ENCODE results near the gene LAMA2.

DNA sequence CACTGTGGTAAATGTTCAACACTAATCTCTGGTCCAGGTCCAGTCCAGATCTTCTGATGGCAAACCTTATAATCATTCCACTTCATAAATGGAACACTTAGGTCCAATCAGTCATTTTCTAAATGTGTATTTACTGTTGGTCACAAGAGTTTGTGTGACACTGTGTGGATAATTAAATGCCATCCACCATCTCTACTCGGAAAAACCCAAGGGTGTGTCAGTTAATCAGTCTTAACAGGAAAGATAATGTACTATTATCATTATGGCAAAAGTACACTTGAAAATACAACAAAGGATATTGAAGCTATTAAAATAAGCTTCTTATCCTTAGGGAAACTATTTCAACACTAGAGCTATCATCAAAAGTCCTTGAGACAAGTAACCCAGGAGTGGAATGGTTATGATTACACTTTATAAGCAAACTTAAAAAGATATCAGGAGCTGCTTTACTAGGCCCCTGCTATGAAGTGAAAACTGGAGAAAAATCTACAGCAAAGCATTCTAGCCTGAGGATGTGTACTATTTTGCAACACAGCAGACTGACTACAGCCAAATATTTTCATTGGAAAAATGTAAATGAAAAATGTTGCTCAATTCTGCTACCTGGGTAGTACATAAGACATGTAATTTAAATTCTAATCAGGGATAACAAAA is 227.9 kb downstream of the LAMA2 start:
- TF ChIP-seq, protein P1, sequence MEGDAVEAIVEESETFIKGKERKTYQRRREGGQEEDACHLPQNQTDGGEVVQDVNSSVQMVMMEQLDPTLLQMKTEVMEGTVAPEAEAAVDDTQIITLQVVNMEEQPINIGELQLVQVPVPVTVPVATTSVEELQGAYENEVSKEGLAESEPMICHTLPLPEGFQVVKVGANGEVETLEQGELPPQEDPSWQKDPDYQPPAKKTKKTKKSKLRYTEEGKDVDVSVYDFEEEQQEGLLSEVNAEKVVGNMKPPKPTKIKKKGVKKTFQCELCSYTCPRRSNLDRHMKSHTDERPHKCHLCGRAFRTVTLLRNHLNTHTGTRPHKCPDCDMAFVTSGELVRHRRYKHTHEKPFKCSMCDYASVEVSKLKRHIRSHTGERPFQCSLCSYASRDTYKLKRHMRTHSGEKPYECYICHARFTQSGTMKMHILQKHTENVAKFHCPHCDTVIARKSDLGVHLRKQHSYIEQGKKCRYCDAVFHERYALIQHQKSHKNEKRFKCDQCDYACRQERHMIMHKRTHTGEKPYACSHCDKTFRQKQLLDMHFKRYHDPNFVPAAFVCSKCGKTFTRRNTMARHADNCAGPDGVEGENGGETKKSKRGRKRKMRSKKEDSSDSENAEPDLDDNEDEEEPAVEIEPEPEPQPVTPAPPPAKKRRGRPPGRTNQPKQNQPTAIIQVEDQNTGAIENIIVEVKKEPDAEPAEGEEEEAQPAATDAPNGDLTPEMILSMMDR (conservative IDR thresholded peaks at IDR 0.05; ENCODE audit: low read depth in 2 of 2): no peak
- TF ChIP-seq POLR2AphosphoS5 (IDR thresholded peaks at IDR 0.05; ENCODE audit: low read depth) (no peak), EZH2 (IDR thresholded peaks at IDR 0.05; ENCODE audit: low read depth, unreplicated experiment) (no peak), JUNB (IDR thresholded peaks at IDR 0.05; ENCODE audit: unreplicated experiment) (no peak), REST (IDR thresholded peaks at IDR 0.05; ENCODE audit: unreplicated experiment) (no peak), EZH2phosphoT487 (IDR thresholded peaks at IDR 0.05; ENCODE audit: unreplicated experiment) (no peak), CREB1 (CRISPR knock-in tag; IDR thresholded peaks at IDR 0.05; ENCODE audit: low read depth) (no peak), STAT1 (IDR thresholded peaks at IDR 0.05; ENCODE audit: unreplicated experiment) (no peak), ZNF331 (CRISPR knock-in tag; IDR thresholded peaks at IDR 0.05; ENCODE audit: low read depth) (no peak)
